Neural cell (in vitro differentiated cells): ENCODE results near the gene GPNMB.

Source experiments
- CTCF ChIP-seq: fragments of 450-650 bp; IDR thresholded peaks from 2 replicates; pipeline ENCODE4 v1.5.1; 2014; ENCODE audit warnings: antibody characterized with exemption, mild to moderate bottlenecking, moderate library complexity; ENCODE audit not compliant: poor library complexity, severe bottlenecking
- EP300 ChIP-seq: fragments of 450-650 bp; conservative IDR thresholded peaks from 2 replicates; pipeline ENCODE4 v1.6.1; 2014; ENCODE audit warnings: antibody characterized with exemption, mild to moderate bottlenecking, moderate library complexity; ENCODE audit not compliant: poor library complexity, severe bottlenecking
- EZH2 ChIP-seq: fragments of 200-600, 300-800 bp; shearing (Covaris generic), sonication (generic); IDR thresholded peaks from 2 replicates; pipeline ENCODE4 v1.6.1; 2014; ENCODE audit warnings: antibody characterized with exemption, low read length, borderline replicate concordance, mild to moderate bottlenecking; ENCODE audit not compliant: insufficient read depth, poor library complexity, severe bottlenecking
- POLR2AphosphoS5 ChIP-seq: IDR thresholded peaks from 2 replicates; pipeline ENCODE4 v1.6.1; 2012
- RAD21 ChIP-seq: fragments of 450-650 bp; conservative IDR thresholded peaks from 2 replicates; pipeline ENCODE4 v1.6.1; 2014; ENCODE audit warnings: antibody characterized with exemption, mild to moderate bottlenecking, moderate library complexity
- TAF1 ChIP-seq: IDR thresholded peaks from 2 replicates; pipeline ENCODE4 v1.6.1; 2012; ENCODE audit warnings: low read depth
- TF ChIP-seq, protein P1 (sequence below): IDR thresholded peaks from 2 replicates; pipeline ENCODE4 v1.6.1; 2012; ENCODE audit warnings: borderline replicate concordance

DNA sequence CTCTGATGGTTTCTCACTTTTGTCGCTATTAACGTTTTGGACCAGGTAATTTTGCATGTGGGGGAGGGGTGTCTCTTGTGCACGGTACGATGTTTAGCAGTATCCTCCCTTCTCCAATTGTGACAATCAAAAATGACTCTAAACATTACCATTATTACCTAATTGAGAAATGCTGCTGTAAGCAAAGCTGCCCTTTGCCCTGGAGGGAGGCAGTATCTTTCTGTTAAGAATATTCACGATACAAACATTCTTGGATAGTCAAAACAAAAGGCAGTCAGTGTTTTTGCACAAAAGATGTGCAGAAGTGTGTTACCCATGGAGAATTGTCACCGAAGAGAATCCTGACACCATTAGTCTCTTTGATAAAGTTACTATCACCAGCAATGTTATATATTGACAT lies 62.2 kb downstream of the GPNMB start:
- TF ChIP-seq CTCF (no peak), EP300 (no peak), TAF1 (no peak), RAD21 (no peak), POLR2AphosphoS5 (no peak), EZH2 (no peak)
- TF ChIP-seq, protein P1, sequence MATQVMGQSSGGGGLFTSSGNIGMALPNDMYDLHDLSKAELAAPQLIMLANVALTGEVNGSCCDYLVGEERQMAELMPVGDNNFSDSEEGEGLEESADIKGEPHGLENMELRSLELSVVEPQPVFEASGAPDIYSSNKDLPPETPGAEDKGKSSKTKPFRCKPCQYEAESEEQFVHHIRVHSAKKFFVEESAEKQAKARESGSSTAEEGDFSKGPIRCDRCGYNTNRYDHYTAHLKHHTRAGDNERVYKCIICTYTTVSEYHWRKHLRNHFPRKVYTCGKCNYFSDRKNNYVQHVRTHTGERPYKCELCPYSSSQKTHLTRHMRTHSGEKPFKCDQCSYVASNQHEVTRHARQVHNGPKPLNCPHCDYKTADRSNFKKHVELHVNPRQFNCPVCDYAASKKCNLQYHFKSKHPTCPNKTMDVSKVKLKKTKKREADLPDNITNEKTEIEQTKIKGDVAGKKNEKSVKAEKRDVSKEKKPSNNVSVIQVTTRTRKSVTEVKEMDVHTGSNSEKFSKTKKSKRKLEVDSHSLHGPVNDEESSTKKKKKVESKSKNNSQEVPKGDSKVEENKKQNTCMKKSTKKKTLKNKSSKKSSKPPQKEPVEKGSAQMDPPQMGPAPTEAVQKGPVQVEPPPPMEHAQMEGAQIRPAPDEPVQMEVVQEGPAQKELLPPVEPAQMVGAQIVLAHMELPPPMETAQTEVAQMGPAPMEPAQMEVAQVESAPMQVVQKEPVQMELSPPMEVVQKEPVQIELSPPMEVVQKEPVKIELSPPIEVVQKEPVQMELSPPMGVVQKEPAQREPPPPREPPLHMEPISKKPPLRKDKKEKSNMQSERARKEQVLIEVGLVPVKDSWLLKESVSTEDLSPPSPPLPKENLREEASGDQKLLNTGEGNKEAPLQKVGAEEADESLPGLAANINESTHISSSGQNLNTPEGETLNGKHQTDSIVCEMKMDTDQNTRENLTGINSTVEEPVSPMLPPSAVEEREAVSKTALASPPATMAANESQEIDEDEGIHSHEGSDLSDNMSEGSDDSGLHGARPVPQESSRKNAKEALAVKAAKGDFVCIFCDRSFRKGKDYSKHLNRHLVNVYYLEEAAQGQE, result no peak
